ENCODE results near the gene GPR137B. TPM values are rescaled to one million over a fixed set of nuclear protein-coding genes. Genes with fewer than 3 reads are reported as not detected.

The GPR137B gene
- total and polyA plus RNA-seq, 2 experiments from 2014 or later = 4.5 to 11.1 TPM

GRCh38 chr1:236253918-236254637 lies 111.7 kb downstream of the GPR137B start:
- no peaks in the 10 kb centered on the region for H3K79me2 ChIP-seq (replicated peaks; ENCODE audit: insufficient read depth)
- H3K9me2 ChIP-seq (ENCODE audit: insufficient read depth) = no peaks in the 10 kb centered on the region
- H2AFZ ChIP-seq = no peak overlapping the region
- H3K27ac Mint-ChIP-seq = no peak overlapping the region
- H3K4me3 Mint-ChIP-seq = no peak overlapping the region
- TF ChIP-seq POLR2AphosphoS5 (IDR thresholded peaks at IDR 0.05; ENCODE audit: low read depth) (no peak), ZNF331 (CRISPR knock-in tag; IDR thresholded peaks at IDR 0.05; ENCODE audit: low read depth) (no peak)
- H3K9me3 Mint-ChIP-seq = peaks cover 14% of the 10 kb centered on the region
- no peak overlapping the region for H3K27ac ChIP-seq (ENCODE audit: low read depth)
- no peaks in the 10 kb centered on the region for H3F3A ChIP-seq (replicated peaks; ENCODE audit: low read depth)
- no peak for ATAC-seq
- H3K36me3 Mint-ChIP-seq (ENCODE audit: low read depth) = peaks cover 11% of the 10 kb centered on the region
- no peaks in the 10 kb centered on the region for H3K4me1 Mint-ChIP-seq
- H3K27me3 Mint-ChIP-seq (ENCODE audit: insufficient read depth, low read depth, poor library complexity) = no peaks in the 10 kb centered on the region
- H3K36me3 ChIP-seq (ENCODE audit: insufficient read depth) = peaks cover 2% of the 10 kb centered on the region; the same call in 1 of the 2 replicates
- no peaks in the 10 kb centered on the region for H3K27me3 ChIP-seq (ENCODE audit: insufficient read depth)
- DNase-seq (ENCODE audit: low spot score) = no peak
- H4K20me1 ChIP-seq (replicated peaks; ENCODE audit: insufficient read depth) = no peaks in the 10 kb centered on the region
- no peak overlapping the region for H3K4me2 ChIP-seq
- no peaks in the 10 kb centered on the region for H3K4me1 ChIP-seq (ENCODE audit: insufficient read depth)
- no peak overlapping the region for H3K4me3 ChIP-seq

DNA sequence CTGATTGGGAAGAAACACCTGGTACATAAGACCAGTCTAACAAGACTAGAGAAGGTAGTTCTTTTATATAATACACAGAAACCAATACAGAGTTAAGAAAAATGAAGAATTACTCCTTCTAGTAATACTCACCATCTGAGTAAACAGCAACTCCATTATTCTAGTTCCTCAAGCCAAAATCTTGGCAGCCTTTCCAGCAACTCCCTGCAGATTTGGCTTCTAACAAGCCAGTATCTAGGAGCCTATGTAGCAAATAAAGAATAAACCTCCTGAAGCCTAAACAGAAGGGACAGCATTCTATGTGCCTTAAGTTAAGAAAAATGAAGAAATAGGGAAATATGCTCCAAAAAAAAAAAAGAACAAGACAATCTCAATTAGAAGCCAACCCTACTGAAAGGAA lies 114.9 kb downstream of the GPR137B start:
- Histone ChIP-seq H2AFZ (no peak overlapping the region), H3K9me2 (ENCODE audit: insufficient read depth) (no peaks in the 10 kb centered on the region), H3K4me2 (no peak overlapping the region), H3K79me2 (replicated peaks; ENCODE audit: insufficient read depth) (no peaks in the 10 kb centered on the region), H3K4me3 (no peak overlapping the region), H3F3A (replicated peaks; ENCODE audit: low read depth) (no peaks in the 10 kb centered on the region), H3K27ac (ENCODE audit: low read depth) (no peak overlapping the region), H3K27me3 (ENCODE audit: insufficient read depth) (no peaks in the 10 kb centered on the region), H4K20me1 (replicated peaks; ENCODE audit: insufficient read depth) (no peaks in the 10 kb centered on the region), H3K4me1 (ENCODE audit: insufficient read depth) (no peaks in the 10 kb centered on the region), H3K36me3 (ENCODE audit: insufficient read depth) (peaks cover 2% of the 10 kb centered on the region; the same call in 1 of the 2 replicates)
- no peak for ATAC-seq
- H3K27ac Mint-ChIP-seq = no peak overlapping the region
- H3K27me3 Mint-ChIP-seq (ENCODE audit: insufficient read depth, low read depth, poor library complexity) = no peaks in the 10 kb centered on the region
- DNase-seq (ENCODE audit: low spot score) = no peak
- peaks cover 25% of the 10 kb centered on the region for H3K9me3 Mint-ChIP-seq
- H3K4me3 Mint-ChIP-seq = no peak overlapping the region
- TF ChIP-seq POLR2AphosphoS5 (IDR thresholded peaks at IDR 0.05; ENCODE audit: low read depth) (no peak), ZNF331 (CRISPR knock-in tag; IDR thresholded peaks at IDR 0.05; ENCODE audit: low read depth) (no peak)
- H3K36me3 Mint-ChIP-seq (ENCODE audit: low read depth) = peaks cover 24% of the 10 kb centered on the region
- H3K4me1 Mint-ChIP-seq = no peaks in the 10 kb centered on the region

DNA sequence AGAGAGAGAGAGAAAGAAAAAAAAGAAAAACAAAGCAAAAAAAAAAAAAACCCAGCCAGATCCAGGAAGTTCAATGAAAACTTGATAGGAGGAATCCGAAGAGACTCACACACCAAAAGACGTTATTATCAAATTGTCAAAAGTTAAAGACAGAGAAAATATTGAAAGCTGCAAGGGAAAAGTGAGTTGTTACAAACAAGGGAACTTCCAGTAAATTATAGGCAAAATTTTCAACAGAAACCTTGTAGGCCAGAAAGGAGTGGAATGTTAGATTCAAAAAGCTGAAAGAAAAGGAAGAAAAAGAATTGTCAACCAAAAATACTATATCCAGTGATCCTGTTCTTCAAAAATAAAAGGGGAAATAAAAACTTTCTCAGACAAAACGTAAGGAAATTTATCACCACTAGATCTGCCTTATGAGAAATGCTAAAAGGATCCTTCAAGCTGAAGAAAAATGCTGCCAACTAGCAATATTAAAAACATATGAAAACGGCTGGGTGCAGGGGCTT lies 115.8 kb downstream of the GPR137B start:
- no peaks in the 10 kb centered on the region for H3K79me2 ChIP-seq (replicated peaks; ENCODE audit: insufficient read depth)
- no peak overlapping the region for H3K4me3 ChIP-seq
- Mint-ChIP-seq H3K27me3 (ENCODE audit: insufficient read depth, low read depth, poor library complexity) (no peaks in the 10 kb centered on the region), H3K27ac (no peak overlapping the region), H3K9me3 (peaks cover 28% of the 10 kb centered on the region), H3K4me1 (no peaks in the 10 kb centered on the region), H3K36me3 (ENCODE audit: low read depth) (peaks cover 28% of the 10 kb centered on the region), H3K4me3 (no peak overlapping the region)
- H3K9me2 ChIP-seq (ENCODE audit: insufficient read depth) = no peaks in the 10 kb centered on the region
- H3K4me1 ChIP-seq (ENCODE audit: insufficient read depth) = no peaks in the 10 kb centered on the region
- no peaks in the 10 kb centered on the region for H3K27me3 ChIP-seq (ENCODE audit: insufficient read depth)
- H3K4me2 ChIP-seq = no peak overlapping the region
- no peaks in the 10 kb centered on the region for H3F3A ChIP-seq (replicated peaks; ENCODE audit: low read depth)
- ATAC-seq (no peak), DNase-seq (ENCODE audit: low spot score) (no peak)
- peaks cover 2% of the 10 kb centered on the region; the same call in 1 of the 2 replicates for H3K36me3 ChIP-seq (ENCODE audit: insufficient read depth)
- H2AFZ ChIP-seq = no peak overlapping the region
- no peak overlapping the region for H3K27ac ChIP-seq (ENCODE audit: low read depth)
- no peaks in the 10 kb centered on the region for H4K20me1 ChIP-seq (replicated peaks; ENCODE audit: insufficient read depth)
- no peak for TF ChIP-seq ZNF331 (CRISPR knock-in tag; IDR thresholded peaks at IDR 0.05; ENCODE audit: low read depth)
- no peak for TF ChIP-seq ETS1 (IDR thresholded peaks at IDR 0.05)
- no peak for TF ChIP-seq POLR2AphosphoS5 (IDR thresholded peaks at IDR 0.05; ENCODE audit: low read depth)
- TF ChIP-seq ZNF114 (CRISPR knock-in tag; IDR thresholded peaks at IDR 0.05) = no peak
- no peak for TF ChIP-seq REST (IDR thresholded peaks at IDR 0.05; ENCODE audit: unreplicated experiment)
- TF ChIP-seq STAT1 (IDR thresholded peaks at IDR 0.05; ENCODE audit: unreplicated experiment) = no peak
- TF ChIP-seq JUNB (IDR thresholded peaks at IDR 0.05; ENCODE audit: unreplicated experiment) = no peak
- no peak for TF ChIP-seq EZH2phosphoT487 (IDR thresholded peaks at IDR 0.05; ENCODE audit: unreplicated experiment)
- no peak for TF ChIP-seq CREB1 (CRISPR knock-in tag; IDR thresholded peaks at IDR 0.05; ENCODE audit: low read depth)
